ENCODE results near the gene TRIM8. TPM values are rescaled to one million over a fixed set of nuclear protein-coding genes. Genes with fewer than 3 reads are reported as not detected.

Gene TRIM8
- total and polyA plus RNA-seq, 9 donors: 48.5 to 120 (median 84.3) TPM

DNA sequence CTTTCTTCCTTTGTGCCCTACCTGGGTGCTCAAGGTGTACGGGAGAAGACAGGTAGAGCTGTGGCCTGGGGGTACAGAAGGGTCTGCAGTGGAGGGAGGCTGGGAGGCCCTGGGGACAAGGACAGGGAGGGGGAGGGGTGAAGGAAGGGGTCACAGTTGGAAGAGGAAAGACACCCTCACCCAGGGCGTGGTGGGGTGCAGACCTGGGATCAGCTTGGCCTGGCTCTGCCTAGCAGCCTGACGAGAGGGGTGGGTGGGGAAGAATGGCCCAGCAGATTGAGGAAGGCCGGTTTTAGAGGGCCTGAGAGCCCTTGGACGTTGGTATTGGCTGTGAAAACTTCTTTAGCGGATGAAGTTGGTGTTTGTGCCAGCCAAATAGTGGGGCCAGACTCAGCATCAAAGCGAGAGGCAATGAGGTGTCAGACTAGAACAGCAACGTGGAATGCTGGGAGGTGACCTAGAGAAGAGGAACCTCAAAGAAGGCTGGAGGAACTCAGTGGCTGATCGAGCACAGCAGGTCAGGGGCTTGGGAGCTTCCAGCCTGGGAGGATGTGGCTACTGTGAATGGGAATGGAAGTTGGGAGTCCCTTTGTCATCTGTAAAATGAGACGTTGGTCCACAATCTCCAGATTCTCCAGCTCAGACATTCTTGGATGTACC lies 18.1 kb upstream of the TRIM8 start:
- H3K36me3 ChIP-seq: no peaks in the 10 kb centered on the region
- no peaks in the 10 kb centered on the region for H3K9me3 ChIP-seq
- H3K27ac ChIP-seq: no peak overlapping the region
- H3K4me3 ChIP-seq: no peak overlapping the region
- H3K4me1 ChIP-seq (ENCODE audit: insufficient read depth): peaks cover 9% of the 10 kb centered on the region
- WGBS, 3 donors: 84 to 86% (median 85%) methylated on average over 10 of the region's 10 CpGs
- intact Hi-C loops (cut with DNase I): no loop called here
- no peak for TF ChIP-seq EP300 (IDR thresholded peaks at IDR 0.05)
- no peak for TF ChIP-seq POLR2A (IDR thresholded peaks at IDR 0.05)
- TF ChIP-seq CTCF (IDR thresholded peaks at IDR 0.05): no peak
- no peak for DNase-seq
- no peaks in the 10 kb centered on the region for H3K27me3 ChIP-seq

DNA sequence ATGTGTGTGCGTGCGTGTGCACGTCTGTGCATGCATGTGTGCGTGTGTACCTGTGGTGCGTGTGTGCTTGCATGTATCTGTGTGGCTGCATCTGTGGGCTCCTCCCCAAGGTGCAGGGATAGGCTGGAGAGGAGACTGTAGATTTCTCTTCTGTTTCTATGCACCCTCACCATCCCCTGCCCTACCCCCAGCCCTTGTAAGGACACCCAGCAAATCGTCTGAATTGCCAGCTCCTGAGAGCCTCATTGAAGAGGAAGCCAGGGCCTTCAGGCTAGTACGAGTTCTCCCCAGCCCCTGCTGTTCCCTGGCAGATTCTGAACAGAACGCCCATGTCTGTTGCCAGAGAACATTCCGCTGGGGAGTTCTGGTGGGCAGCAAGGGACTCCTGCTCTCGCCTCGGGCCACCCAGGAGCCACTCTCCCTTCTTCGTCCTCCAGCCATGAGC lies 17.0 kb upstream of the TRIM8 start:
- intact Hi-C loops (cut with DNase I): no loop called here
- Histone ChIP-seq H3K27ac (peak overlapping the region; percentile 75 to 84), H3K9me3 (no peaks in the 10 kb centered on the region), H3K27me3 (no peaks in the 10 kb centered on the region), H3K4me1 (ENCODE audit: insufficient read depth) (peaks cover 13% of the 10 kb centered on the region), H3K4me3 (no peak overlapping the region), H3K36me3 (no peaks in the 10 kb centered on the region)
- 51 to 59% (median 54%) methylated on average over 12 of the region's 12 CpGs for WGBS, 3 donors
- TF ChIP-seq CTCF (IDR thresholded peaks at IDR 0.05): no peak
- DNase-seq: peak in 1 of 5 donors; percentile 33

DNA sequence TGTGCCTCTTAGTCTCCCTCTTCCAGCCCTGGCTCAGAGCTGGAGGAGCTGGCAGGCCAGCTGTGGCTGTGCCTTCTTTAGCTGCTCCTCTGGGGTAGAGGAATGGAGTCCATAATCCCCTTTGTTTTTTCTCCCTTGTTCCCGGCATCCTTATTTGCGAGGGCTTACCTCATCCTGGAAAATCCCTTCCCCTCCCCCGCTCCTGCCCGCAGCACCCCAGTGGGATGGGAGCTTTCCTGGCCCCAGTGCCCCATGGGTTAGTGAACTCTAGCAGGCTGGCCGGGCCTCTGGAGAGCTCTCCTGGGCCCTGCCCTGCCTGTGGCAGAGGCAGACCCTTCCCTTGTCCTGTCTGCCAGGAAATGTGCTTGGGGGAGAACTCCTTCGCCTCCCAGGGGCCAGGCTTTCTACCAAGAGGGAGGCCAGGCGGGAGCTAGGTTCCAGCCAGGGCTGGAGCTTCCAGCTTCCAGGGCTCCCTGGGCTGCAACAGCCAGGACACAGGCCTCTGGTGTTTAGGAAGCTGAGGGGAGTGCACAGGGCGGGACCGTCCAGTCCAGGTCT lies 16.5 kb upstream of the TRIM8 start:
- DNase-seq: peak in 4 of 5 donors; percentile 63 to 80 (median 68)
- Histone ChIP-seq H3K9me3 (no peaks in the 10 kb centered on the region), H3K4me3 (no peak overlapping the region), H3K4me1 (ENCODE audit: insufficient read depth) (peaks cover 18% of the 10 kb centered on the region), H3K36me3 (no peaks in the 10 kb centered on the region), H3K27me3 (no peaks in the 10 kb centered on the region), H3K27ac (peak overlapping the region; percentile 75 to 84)
- intact Hi-C loops (cut with DNase I): no loop called here
- WGBS, 3 donors: 36 to 53% (median 36%) methylated on average over 8 to 9 of the region's 9 CpGs
- TF ChIP-seq CTCF (IDR thresholded peaks at IDR 0.05) (no peak), POLR2A (IDR thresholded peaks at IDR 0.05) (no peak), EP300 (IDR thresholded peaks at IDR 0.05) (no peak)

DNA sequence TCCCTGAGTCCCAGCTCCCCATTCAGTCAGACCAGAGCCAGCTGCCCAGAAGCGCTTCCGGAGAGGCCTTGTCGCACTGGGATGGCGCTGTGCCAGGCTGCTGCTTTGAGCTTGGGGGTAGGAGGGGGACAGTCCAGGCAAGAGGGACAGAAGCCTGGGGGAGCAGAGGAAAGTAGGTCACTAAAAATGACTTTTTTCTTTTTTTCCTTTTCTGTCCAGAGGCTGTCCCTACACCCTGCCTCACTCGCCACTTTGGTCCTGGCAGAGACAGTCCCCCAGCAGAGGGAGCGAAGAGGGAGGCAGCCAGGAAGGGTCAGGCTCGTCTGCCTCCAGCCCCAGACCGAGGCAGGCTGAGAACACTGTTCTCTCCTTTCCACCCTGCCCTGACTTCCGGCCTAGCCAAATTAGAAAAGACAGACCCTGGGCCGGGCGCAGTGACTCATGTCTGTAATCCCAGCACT lies 15.8 kb upstream of the TRIM8 start:
- Histone ChIP-seq H3K4me1 (ENCODE audit: insufficient read depth) (peaks cover 21% of the 10 kb centered on the region), H3K9me3 (no peaks in the 10 kb centered on the region), H3K36me3 (no peaks in the 10 kb centered on the region), H3K27ac (peak overlapping the region; percentile 75 to 84), H3K4me3 (no peak overlapping the region), H3K27me3 (no peaks in the 10 kb centered on the region)
- intact Hi-C loops (cut with DNase I): no loop called here
- no peak for TF ChIP-seq CTCF (IDR thresholded peaks at IDR 0.05)
- no peak for TF ChIP-seq EP300 (IDR thresholded peaks at IDR 0.05)
- no peak for TF ChIP-seq POLR2A (IDR thresholded peaks at IDR 0.05)
- DNase-seq: peak in 4 of 5 donors; percentile 50 to 75 (median 66)
- WGBS, 3 donors: 51 to 74% (median 61%) methylated on average over 11 of the region's 11 CpGs

Data from ovary (tissue), 9 donors.